ENCODE data around the gene TMEM254. TPM values are rescaled to one million over a fixed set of nuclear protein-coding genes. Genes with fewer than 3 reads are reported as not detected.
"Not testable (repeated sequence)": the region's sequence is repeated elsewhere in the genome, so short reads cannot be mapped to it uniquely, and the experiment has no call there.

TMEM254 gene, protein sequence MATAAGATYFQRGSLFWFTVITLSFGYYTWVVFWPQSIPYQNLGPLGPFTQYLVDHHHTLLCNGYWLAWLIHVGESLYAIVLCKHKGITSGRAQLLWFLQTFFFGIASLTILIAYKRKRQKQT
- 10 to 100 TPM; 39.8 to 52.6 (median 46.1) TPM for polyA plus RNA-seq (ENCODE audit: insufficient read depth in 1 of 5, insufficient read length in 5 of 5, low replicate concordance in 1 of 5)
- long read RNA-seq, donor 1, transcript TMEM254-205 (4 exons, 2,042 nt): major isoform, 7 of 55 reads
- long read RNA-seq, donor 1, transcript TMEM254-209 (4 exons, 1,963 nt): minor isoform, 5 of 55 reads
- long read RNA-seq, donor 1, partial matches to known transcripts: 40 of 55 reads
- long read RNA-seq, donor 1, other reads (novel, unspliced or antisense): 0 of 55 reads
- long read RNA-seq, donor 2, transcript TMEM254-205 (4 exons, 2,042 nt): major isoform, 10 of 11 reads
- long read RNA-seq, donor 2, partial matches to known transcripts: 0 of 11 reads
- long read RNA-seq, donor 2, other reads (novel, unspliced or antisense): 0 of 11 reads
- long read RNA-seq, donor 3, transcript TMEM254-205 (4 exons, 2,042 nt): major isoform, 9 of 14 reads
- long read RNA-seq, donor 3, partial matches to known transcripts: 0 of 14 reads
- long read RNA-seq, donor 3, other reads (novel, unspliced or antisense): 0 of 14 reads
- long read RNA-seq, donor 4, transcript TMEM254-205 (4 exons, 2,042 nt): major isoform, 6 of 12 reads
- long read RNA-seq, donor 4, partial matches to known transcripts: 0 of 12 reads
- long read RNA-seq, donor 4, other reads (novel, unspliced or antisense): 0 of 12 reads
- long read RNA-seq, donor 5, transcript TMEM254-205 (4 exons, 2,042 nt): major isoform, 10 of 24 reads
- long read RNA-seq, donor 5, transcript TMEM254-209 (4 exons, 1,963 nt): minor isoform, 6 of 24 reads
- long read RNA-seq, donor 5, partial matches to known transcripts: 0 of 24 reads
- long read RNA-seq, donor 5, other reads (novel, unspliced or antisense): 0 of 24 reads
- long read RNA-seq, donor 6, transcript TMEM254-209 (4 exons, 1,963 nt): minor isoform, 5 of 76 reads
- long read RNA-seq, donor 6, transcript TMEM254-205 (4 exons, 2,042 nt): major isoform, 19 of 76 reads
- long read RNA-seq, donor 6, partial matches to known transcripts: 43 of 76 reads
- long read RNA-seq, donor 6, other reads (novel, unspliced or antisense): 0 of 76 reads
- long read RNA-seq, donor 7, transcript TMEM254-205 (4 exons, 2,042 nt): major isoform, 11 of 21 reads
- long read RNA-seq, donor 7, partial matches to known transcripts: 0 of 21 reads
- long read RNA-seq, donor 7, other reads (novel, unspliced or antisense): 0 of 21 reads
- long read RNA-seq, donor 8, partial matches to known transcripts: 0 of 5 reads
- long read RNA-seq, donor 8, other reads (novel, unspliced or antisense): 0 of 5 reads

DNA sequence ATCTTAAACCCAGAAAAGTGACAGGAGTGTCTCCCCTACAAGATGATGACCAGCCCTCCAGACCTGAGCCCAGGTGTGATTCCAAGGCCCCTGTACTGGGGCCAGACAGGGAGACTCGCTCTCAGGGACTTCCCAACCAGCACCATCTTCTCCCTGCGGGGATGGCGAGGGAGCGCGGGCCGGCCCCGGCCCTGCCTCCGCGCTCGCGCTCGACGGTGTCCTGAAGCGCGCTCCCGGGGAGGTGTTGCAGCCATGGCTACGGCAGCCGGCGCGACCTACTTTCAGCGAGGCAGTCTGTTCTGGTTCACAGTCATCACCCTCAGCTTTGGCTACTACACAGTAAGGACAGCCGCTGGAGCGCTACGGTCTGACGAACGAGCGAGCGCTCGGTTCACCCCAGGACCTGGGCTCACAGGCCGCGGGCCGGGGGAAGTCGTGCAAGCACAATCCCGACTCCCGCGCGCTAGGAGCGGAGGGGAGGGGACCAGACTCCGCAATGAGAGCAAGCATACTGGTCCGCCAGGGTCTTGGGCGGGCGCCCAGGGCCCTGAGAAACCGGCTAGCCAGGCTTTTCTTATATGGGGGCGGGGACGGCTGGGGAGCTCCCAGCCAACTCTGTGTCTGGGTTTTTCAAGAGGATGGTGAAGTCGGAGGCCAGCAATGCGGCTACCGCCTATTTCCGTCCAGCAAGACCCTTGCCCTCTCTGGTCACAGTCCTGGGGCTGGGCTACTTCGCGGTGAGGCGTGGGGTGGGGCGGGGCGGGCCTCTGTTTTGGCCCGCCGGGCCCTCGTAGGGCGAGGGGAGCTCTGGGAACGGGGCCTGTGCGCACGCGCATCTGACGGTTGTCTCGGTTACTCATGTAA, at the start of gene TMEM254:
TSS of gene TMEM254 (plus strand) at position 218 of the 864 bp plus-strand sequence. CDS start at position 253, 35 bp downstream.
- peak; percentile 94 for DNase-seq

DNA sequence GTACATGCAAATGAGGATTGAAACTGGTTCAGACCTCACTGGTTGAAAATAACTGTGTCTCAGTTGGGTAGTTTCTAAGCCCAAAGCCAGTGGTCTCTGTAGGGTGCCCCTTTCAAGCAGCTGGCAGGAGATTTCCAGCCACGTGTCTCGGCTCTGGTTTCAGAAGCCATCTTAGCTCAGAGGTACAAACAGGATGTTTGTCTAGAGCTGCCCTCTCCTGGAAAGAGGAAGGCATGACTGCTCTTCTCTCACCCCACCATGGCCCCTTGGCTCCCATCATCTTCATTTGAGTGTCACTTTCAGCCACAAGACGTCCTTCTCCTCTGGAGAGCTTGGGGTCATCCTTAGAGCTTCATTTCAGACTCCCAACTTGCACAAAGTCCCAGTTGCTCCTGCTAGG, 49.3 kb upstream of the TMEM254 start:
- not testable (repeated sequence) for DNase-seq

DNA sequence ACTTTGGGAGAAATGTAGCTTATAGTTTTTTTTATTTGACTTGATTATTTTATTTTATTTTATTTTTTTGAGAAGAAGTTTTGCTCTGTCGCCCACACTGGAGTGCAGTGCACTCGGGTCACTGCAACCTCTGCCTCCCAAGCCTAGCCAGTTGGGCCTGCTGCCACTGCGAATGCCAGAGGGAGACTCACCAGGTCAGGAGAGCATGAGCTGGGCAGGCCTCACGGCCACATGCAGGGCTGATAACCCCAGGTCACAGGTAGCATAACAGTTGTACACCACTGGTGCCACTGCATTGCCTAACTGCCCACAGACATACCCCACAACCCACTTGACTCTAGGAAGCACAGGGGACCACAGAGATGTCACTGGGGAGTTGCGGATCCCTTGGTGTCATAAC, 48.6 kb upstream of the TMEM254 start:
- DNase-seq: not testable (repeated sequence)

DNA sequence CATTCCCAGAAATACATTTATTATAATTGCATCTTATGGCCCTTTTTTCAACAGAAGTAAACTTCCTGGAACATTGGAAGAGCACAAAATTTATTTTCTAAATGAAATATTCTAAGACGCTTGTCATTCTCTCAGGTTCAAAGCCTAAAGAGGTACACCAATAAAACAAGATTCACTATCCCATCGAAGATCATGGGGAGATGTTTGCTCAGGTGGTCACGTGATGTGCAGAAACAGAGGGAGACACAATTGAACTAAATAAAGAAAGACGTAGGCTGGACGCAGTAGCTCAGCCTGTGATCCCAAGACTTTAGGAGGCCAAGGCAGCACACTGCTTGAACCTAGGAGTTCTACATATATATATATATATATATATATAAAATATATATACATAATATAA, 46.0 kb upstream of the TMEM254 start:
- DNase-seq: no peak

DNA sequence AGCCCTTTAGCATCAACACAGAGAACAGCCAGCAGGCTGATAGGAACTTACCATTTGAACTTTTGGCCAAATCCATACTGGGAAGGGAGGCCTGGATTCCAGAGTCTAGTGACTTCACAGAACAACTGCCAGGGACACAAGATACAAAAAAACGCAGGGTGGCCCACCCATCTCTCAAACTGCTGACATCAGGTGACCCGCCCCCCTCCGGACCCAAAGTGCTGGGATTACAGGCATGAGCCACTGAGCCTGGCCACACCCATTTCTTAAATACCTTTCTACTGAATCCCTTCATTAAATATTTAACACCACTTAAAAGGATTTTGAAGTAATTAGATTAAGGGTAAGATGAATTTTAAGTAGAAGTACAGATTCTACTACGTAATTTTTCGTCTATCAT, 43.7 kb upstream of the TMEM254 start:
- not testable (repeated sequence) for DNase-seq

DNA sequence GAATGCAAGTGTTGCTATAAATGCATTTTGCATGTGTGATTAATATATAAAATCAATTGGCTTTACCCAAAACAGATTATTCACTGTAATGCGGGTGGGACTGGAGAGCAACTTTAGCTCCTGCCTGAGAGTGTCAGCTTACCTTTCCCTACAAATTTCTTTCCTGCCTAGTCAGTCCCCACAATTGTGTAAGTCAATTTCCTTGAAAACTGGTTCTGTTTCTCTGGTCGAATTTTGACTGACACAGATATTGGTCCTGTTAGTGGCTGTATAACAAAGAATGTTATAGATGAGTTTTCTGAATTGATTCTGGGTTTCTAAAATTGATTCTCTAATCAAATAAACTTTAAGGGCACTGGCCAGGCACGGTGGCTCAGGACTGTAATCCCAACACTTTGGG, 43.0 kb upstream of the TMEM254 start:
- not testable (repeated sequence) for DNase-seq

DNA sequence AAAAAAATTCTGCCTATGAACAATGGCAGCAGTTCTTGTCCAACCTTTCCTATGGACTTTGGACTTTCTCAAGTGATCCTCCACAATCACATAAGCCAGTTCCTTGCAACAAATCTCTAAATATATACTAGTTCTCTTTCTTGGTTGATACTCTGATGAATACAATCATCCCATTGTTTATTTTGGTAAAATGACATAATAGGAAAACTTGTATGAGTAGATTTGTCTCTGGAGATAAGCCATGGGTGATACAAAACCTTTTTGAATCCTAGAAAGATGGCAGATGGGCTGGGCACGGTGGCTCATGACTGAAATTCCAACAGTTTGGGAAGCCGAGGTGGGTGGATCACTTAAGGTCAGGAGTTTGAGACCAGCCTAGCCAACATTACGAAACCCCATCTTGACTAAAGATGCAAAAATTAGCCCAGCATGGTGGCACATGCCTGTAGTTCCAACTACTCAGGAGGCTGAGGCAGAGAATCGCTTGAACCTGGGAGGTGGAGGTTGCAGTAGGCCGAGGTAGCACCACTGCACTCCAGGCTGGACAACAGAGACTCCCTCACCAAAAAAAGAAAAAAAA, 41.5 kb upstream of the TMEM254 start:
- not testable (repeated sequence) for DNase-seq

DNA sequence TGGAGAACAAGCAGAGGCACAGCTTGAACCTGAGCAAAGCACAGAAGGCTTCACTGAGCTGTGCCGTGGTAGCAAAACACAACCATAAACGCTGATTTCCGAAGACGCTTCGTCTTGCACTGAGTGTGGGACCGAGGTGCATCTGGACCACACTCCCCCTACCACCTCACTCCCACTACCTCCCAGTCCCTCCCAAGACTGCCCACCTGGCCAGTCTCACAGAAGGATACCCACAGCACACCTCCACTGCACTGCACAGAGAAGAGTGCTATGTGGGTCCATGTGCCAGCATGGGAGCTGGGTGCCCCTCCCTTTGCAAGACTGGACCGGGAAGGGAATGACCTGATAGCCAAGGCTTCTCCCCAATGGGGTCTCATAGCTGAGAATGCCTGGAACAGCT, 40.2 kb upstream of the TMEM254 start:
- DNase-seq: not testable (repeated sequence)

DNA sequence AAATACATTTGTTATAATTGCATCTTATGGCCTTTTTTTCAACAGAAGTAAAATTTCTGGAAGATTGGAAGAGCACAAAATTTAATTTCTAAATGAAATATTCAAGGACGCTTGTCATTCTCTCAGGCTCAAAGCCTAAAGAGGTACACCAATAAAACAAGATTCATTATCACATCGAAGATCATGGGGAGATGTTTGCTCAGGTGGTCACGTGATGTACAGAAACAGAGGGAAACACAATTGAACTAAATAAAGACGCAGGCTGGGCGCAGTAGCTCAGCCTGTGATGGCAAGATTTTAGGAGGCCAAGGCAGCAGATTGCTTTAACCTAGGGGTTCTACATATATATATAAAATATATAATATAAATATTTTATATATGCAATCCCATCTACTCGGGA, 37.3 kb upstream of the TMEM254 start:
- DNase-seq: no peak

DNA sequence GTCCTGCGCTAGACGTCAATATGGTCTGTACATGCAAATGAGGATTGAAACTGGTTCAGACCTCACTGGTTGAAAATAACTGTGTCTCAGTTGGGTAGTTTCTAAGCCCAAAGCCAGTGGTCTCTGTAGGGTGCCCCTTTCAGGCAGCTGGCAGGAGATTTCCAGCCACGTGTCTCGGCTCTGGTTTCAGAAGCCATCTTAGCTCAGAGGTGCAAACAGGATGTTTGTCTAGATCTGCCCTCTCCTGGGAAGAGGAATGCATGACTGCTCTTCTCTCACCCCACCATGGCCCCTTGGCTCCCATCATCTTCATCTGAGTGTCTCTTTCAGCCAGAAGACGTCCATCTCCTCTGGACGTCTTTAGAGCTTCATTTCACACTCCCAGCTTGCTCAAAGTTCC, 33.5 kb upstream of the TMEM254 start:
- DNase-seq: not testable (repeated sequence)

DNA sequence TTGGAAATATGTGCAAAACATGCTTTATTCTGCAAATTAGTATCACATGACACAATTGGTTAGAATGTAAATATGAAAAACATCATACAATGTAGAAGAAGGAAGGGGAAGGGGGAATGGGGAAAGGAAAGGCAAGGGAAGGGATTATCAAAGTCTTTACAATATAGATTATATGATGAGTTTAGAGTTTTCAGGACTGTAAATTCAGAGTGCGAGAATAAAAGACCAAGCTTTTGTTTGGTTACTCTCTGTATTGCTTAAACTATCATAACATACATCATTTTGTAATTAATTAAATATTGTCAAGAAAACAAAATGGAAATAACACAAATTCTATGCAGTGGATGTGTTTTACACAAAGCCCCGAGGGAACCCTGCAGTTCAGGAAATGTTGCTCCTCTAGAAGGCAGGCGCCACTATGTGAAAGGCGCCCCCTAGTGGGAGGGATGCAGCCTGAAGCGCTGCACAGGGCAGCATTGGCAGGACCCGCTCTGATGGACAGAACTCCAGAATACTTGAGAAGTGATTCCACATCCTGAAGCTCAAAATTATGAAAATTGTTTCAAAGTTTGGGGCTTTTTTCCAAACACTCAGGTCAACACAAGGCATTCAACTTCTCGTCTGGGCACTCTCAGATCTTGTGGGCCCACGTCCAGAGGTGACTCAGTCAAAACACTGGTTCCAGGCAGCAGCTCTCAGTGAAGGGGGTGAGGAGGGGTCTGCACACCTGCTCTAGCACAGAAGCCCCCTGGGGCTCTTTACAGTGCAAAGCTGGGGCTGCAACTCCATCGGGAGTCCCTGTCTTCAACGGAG, 31.6 kb upstream of the TMEM254 start:
- peak; percentile 57 to 65 for DNase-seq

DNA sequence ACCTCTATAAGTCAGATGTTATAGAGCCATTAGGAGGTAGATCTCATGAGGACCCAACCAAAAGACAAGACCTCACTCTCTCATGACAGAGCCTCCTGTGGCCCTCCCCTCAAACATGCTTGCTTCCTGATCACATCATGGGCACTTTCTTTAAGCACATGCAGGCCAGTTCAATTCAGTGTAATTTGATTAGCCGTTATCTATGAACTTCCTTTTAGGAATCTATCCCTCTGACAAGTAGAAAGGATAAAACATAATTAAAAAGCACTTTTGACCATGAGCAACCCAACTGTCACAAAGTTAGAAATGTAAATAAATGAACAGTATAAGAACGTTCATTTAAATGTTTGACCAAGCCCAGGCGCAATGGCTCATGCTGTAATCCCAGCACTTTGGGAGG, 27.7 kb upstream of the TMEM254 start:
- DNase-seq: no peak

DNA sequence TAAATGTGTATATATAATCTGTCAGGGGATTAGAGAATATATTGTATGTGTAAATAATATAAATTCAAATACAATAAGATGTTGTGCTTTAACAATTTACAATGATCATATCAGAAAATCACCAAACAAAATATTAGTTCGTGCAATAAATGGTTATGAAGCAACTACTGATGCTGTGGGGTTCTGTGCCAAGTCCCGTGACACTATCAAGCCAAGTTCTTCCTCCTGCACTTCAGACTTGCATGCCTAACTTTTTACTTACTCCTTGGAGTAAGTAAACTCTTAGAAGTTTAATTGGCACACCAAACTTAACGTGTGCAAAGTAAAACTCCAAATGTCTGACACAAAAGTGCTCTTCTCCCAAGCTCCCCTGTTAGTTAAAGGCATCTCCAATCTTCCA, 26.5 kb upstream of the TMEM254 start:
- no peak for DNase-seq

DNA sequence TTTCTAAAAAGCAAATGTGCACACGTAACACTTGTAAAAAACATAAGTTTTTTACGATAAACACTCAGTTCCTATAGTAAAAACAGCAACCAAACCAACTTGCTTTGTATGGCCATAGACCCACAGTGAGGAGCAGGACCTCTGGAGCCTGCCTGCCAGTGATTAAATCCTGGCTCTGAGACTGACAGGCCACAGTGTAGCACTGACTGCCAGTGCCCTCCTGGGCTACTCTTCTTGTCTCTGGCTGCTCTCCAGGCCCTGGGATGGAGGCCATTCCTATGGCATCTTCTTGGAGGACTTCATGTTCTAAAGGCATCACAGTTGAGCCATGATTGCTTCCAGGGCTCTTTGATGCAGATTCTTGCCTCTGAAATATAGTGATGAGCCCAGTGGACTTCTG, 22.7 kb upstream of the TMEM254 start:
- no peak for DNase-seq

DNA sequence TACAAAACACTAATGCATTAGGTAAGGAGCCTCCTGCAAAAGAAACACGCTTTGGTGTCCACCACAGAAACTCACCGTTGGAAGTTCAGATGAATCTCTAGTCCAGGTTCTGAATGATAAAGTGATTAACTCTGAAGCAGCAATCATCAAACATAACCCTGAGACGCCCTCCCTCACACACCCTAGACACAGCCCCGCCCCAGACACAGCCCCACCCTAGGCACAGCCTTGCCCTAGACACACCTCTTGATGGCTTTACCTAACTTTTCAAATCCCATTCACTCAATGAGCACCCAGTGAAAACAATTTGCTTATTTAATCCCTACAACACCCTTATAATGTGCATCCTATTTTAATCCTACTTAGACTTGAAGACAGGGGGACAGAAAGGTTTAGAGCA, 21.3 kb upstream of the TMEM254 start:
- no peak for DNase-seq

DNA sequence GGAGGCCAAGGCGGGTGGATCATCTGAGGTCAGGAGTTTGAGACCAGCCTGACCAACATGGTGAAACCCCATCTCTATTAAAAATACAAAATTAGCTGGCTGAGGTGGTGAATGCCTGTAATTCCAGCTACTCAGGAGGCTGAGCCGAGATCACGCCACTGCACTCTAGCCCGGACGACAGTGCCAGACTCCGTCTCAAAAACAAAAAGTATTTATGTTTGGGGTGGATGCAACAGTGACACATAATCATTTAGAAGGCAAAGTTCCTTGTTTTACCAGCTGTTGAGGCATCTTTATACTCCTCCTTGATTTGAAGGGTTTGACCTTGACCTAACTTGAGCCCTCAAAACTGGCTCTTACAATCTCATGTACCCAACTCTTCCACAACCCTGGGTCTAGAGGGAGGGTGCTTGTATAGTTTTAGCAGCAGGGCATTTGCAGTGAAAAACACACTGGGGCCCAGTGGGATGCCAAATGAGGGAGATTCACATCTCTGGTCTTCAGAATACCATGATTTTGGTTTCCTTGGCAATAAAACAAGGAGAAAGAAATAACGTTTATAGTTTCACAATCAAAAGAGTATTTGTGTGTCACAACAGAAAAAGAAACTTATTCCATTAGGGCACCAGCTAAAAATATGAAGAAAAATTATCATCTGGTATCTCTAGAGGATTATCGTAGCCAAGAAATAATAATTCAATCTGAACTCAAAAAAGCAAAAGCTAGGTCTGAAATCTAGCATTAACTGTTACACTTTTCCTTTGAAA, 14.2 kb upstream of the TMEM254 start:
- DNase-seq: no peak

DNA sequence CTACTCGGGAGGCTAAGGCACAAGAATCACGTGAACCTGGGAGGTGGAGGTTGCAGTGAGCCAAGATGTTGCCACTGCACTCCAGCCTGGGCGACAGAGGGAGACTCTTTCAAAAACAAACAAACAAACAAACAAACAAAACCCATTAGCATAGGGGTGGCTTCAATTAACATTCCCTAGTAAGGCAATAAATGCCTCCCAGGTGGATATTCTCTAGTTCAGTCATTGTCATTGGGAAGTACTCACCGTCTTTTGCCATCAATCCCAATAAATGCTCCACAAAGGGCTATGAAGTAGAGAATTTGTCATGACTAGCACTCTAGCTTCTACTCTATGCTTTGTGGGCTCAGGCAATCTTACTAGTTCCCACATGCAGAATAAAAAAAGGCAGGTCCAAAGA, 11.7 kb upstream of the TMEM254 start:
- DNase-seq: no peak

DNA sequence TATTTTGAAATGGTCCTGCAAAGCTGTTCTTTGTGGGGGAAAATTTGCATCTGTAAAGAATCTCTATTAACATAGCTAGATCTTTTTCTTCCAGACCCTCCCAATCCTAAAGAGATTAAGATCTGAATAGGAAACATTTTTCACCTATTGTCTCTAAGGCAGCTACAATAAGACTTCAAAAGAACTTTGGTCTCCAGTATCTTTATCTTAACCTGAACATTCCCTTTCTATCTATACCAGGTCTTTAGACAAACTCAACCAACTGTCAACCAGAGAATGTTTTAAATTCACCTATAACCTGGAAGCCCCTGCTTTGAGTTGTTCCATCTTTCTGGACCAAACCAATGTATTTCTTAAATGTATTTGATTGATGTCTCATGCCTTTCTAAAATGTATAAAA, 10.6 kb upstream of the TMEM254 start:
- DNase-seq: not testable (repeated sequence)

DNA sequence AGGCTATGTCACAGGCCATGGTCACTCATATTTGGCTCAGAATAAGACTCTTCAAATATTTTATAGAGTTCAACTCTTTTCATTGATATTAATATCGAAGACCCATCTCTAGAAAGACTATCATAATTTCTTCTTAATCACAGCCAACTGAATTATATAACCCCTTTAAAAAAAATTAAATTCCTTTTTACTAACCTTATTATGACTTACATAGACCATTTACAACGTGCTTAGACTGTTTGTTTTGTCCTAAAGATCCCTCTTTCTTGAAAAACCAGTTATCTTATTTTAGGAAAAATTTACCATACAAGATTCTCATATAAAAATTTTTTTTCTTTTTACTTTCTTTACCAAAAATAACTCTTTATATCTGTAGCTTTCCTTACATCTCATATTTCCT, 10.2 kb upstream of the TMEM254 start:
- DNase-seq: no peak
